Measurements from ENCODE around the gene GGT7.

Gene GGT7

DNA sequence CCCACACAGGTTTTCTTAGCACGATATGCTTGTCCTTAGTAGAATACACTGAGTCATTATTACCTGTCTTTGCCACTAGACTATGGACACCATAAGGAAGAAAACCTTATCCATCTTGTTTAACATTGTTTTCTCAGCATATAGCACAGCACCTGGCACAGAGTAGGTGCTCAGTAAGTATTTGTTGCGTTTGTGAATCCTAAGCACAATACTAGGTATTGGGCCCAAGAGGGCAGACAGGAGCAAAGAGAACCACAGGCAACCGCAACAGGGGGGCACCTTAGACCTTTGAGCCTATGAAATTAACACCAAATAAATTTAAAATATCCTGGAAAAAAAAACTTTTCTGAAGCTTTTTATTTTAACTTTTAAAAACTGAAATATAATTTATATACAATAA, 43.5 kb downstream of the GGT7 start:
- DNase-seq = no peak
- in situ Hi-C loops (cut with HindIII; ENCODE audit: low pct_ligation_motif_present, low sequenced_read_pairs) = no loop called here
- TF ChIP-seq, protein P1, sequence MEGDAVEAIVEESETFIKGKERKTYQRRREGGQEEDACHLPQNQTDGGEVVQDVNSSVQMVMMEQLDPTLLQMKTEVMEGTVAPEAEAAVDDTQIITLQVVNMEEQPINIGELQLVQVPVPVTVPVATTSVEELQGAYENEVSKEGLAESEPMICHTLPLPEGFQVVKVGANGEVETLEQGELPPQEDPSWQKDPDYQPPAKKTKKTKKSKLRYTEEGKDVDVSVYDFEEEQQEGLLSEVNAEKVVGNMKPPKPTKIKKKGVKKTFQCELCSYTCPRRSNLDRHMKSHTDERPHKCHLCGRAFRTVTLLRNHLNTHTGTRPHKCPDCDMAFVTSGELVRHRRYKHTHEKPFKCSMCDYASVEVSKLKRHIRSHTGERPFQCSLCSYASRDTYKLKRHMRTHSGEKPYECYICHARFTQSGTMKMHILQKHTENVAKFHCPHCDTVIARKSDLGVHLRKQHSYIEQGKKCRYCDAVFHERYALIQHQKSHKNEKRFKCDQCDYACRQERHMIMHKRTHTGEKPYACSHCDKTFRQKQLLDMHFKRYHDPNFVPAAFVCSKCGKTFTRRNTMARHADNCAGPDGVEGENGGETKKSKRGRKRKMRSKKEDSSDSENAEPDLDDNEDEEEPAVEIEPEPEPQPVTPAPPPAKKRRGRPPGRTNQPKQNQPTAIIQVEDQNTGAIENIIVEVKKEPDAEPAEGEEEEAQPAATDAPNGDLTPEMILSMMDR (IDR thresholded peaks at IDR 0.05; ENCODE audit: low read depth, low read length, missing control alignments) = peak; percentile 13

DNA sequence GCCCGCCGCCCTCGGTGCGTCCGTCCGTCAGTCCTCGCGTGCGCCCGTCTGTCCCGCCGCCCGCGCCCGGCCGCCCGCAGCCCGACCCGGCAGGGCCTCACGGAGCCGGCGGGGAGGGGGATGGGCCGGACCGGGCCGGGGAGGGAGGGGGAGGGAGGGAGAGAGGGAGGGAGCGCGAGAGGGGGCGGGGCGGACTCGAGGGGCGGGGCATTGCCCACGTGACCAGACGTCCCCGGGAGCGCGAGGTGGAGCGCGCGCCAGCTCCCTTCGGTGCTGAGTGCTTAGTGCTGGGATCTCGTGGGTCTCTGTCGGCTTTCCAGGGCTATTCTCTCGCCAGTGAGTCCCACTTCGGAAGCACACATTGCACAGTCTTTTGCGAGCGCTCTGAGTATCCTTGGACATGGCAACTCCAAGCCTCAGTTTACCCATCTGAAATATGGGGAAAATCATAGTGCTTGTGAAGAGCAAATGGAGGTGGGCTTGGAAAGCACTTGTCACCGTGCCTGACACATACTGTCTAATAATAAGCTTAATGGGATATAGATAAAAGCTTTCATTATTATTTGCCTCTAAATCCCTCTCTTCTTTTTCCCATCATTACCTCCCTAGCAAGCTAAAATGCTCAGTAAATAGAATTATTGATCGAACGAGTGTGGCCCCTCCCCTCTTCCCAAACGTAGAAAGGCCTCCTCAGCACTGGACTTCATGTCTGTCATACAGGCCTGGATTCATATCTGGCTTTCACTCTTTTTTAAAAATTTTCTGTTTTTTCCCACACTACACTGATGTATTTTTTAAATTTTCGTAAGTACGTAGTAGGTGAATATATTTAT, 46.9 kb downstream of the GGT7 start, which contains the start of gene NCOA6:
Gene NCOA6, minus strand, starts transcription at position 122 of the 833 bp plus-strand sequence. CDS start 43,296 bp downstream, outside the sequence.
- in situ Hi-C loops (cut with HindIII; ENCODE audit: low pct_ligation_motif_present, low sequenced_read_pairs) = no loop called here
- H3K27ac ChIP-seq = peak within 1 kb of the TSS; percentile 89
- H3K36me3 ChIP-seq (replicated peaks) = peaks cover 3% of the 10 kb centered on the region

More for the DNA sequence above, 43.5 kb downstream of the GGT7 start:
- Histone ChIP-seq H3K27me3 (replicated peaks) (peaks cover 6% of the 10 kb centered on the region), H3K27ac (no peak overlapping the region), H3K36me3 (replicated peaks) (peaks cover 3% of the 10 kb centered on the region), H3K4me3 (ENCODE audit: low read depth, low read length) (no peak overlapping the region)

DNA sequence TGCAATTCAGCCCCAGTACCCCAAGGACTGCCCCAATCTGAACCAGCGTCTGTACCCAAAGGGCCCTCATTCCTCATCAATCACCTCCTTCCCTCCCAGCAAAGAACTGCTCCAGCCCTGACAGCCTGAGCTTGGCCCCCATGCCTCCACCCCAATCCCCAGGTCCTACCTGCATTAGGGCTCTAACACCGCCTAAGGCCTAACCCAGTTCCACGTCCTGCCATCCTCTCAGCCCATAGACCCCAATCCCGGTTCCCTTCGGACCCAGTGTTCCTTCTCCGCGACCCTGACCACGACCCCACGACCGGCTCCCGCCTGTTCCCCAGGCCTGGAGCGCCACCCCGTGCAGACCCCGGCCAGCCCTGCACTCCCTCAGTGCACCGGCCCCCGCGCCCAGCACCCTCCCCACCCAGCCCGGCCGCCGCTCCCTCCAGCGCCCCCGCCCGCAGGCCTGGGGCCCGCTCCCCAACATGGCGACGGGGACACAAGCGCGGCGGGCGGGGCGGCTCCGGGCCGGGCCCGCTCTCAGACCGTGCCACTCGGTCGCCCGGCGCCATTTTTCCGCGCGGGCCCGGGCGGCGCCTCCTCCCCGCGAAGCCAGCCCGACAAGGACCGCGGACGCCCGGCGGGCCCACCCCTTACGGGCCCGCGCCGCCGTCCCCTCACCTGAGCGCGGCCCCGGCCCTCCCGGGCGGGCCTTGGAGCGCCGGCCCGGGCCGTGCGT, 47.7 kb downstream of the GGT7 start:
- peaks cover 3% of the 10 kb centered on the region for H3K36me3 ChIP-seq (replicated peaks)
- DNase-seq = peak; percentile 5
- peak overlapping the region; percentile 89 for H3K27ac ChIP-seq
- H3K4me3 ChIP-seq (ENCODE audit: low read depth, low read length) = peak overlapping the region; percentile 97
- TF ChIP-seq, protein P1 (IDR thresholded peaks at IDR 0.05; ENCODE audit: low read depth, low read length, missing control alignments) = no peak
- in situ Hi-C loops (cut with HindIII; ENCODE audit: low pct_ligation_motif_present, low sequenced_read_pairs) = no loop called here
- no peaks in the 10 kb centered on the region for H3K27me3 ChIP-seq (replicated peaks)

More for the DNA sequence above, 46.9 kb downstream of the GGT7 start, which contains the start of gene NCOA6:
- TF ChIP-seq, protein P1 (IDR thresholded peaks at IDR 0.05; ENCODE audit: low read depth, low read length, missing control alignments) = no peak
- DNase-seq = peak; percentile 62
- no peaks in the 10 kb centered on the region for H3K27me3 ChIP-seq (replicated peaks)
- H3K4me3 ChIP-seq (ENCODE audit: low read depth, low read length) = peak within 1 kb of the TSS; percentile 97

DNA sequence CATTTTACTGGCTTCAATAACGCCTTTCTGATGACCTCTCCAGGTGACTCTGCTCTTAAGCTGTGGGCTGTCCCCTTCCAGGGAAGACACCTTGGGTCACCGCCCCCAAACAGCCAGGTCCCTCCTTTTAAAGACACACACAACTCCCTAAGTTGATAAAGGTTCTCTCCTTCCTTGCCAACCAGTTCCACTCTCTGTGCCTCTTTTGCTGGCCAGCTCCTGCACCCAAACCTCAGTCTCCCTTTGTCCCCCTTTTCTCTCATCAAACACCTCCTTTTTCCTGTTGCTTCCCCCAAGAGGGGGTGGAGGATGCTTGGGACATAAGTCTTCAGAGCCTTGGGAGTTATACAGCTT, 48.2 kb downstream of the GGT7 start:
- in situ Hi-C loops (cut with HindIII; ENCODE audit: low pct_ligation_motif_present, low sequenced_read_pairs) = no loop called here
- peak overlapping the region; percentile 97 for H3K4me3 ChIP-seq (ENCODE audit: low read depth, low read length)
- peak overlapping the region; percentile 89 for H3K27ac ChIP-seq
- no peaks in the 10 kb centered on the region for H3K27me3 ChIP-seq (replicated peaks)
- TF ChIP-seq, protein P1 (IDR thresholded peaks at IDR 0.05; ENCODE audit: low read depth, low read length, missing control alignments) = no peak
- H3K36me3 ChIP-seq (replicated peaks) = peaks cover 3% of the 10 kb centered on the region
- peak; percentile 27 for DNase-seq

GRCh38 chr20:34824026-34824425, 48.6 kb downstream of the GGT7 start:
- H3K27ac ChIP-seq = no peak overlapping the region
- H3K4me3 ChIP-seq (ENCODE audit: low read depth, low read length) = peak overlapping the region; percentile 97
- no peaks in the 10 kb centered on the region for H3K27me3 ChIP-seq (replicated peaks)
- H3K36me3 ChIP-seq (replicated peaks) = peaks cover 3% of the 10 kb centered on the region
- TF ChIP-seq, protein P1 (IDR thresholded peaks at IDR 0.05; ENCODE audit: low read depth, low read length, missing control alignments) = no peak
- DNase-seq = no peak
- in situ Hi-C loops (cut with HindIII; ENCODE audit: low pct_ligation_motif_present, low sequenced_read_pairs) = no loop called here
